Pulmonary artery endothelial cell (primary cell): ENCODE results near the gene ARPC1A. TPM values are rescaled to one million over a fixed set of nuclear protein-coding genes. Genes with fewer than 3 reads are reported as not detected.
"Not testable (repeated sequence)": the region's sequence is repeated elsewhere in the genome, so short reads cannot be mapped to it uniquely, and the experiment has no call there.

Experiments used
- DNase-seq: peaks from one replicate; pipeline ENCODE4 v3.0.0-alpha.2; 2011; ENCODE audit warnings: low read depth, low spot score
- total RNA-seq: library from RNA; depleted of rRNA; stranded (reverse); fragments of >200 nt; gene quantifications from 2 replicates; pipeline ENCODE4 v1.2.3, GENCODE V29; 2014

The ARPC1A gene
- total RNA-seq, 1 donor from 2014 or later = 272 TPM

DNA sequence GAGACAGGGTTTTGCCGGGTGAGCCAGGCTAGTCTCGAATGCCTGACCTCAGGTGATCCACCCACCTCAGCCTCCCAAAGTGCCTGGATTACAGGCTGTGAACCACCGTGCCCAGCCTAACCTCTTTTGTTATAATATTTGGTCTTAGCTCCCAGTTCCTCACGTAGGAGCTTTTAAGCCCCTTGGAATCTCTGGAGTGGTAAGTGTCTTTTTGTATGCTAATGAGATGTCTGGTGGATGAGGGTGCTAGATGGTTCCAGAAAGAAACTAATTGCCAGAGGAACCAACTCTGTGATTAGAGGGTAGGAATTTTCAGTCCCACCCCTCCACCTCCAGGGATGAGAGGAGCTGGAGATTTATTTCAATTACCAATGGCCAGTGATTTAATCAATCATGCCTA lies 5.3 kb upstream of the ARPC1A start:
- no peak for DNase-seq

DNA sequence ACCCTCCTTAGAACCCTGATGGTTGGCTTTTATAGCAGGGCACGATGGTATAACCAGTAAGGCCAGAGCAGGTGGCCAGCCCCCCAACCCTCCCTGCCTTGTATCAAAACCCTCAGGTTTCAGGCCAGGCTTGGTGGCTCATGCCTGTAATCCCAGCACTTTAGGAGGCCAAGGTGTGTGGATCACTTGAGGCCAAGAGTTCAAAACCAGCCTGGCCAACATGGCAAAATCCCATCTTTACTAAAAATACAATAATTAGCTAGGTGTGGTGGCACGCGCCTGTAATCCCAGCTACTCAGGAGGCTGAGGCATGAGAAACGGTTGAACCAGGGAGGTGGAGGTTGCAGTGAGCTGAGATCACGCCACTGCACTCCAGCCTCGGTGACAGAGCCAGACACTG lies 3.0 kb upstream of the ARPC1A start:
- not testable (repeated sequence) for DNase-seq

DNA sequence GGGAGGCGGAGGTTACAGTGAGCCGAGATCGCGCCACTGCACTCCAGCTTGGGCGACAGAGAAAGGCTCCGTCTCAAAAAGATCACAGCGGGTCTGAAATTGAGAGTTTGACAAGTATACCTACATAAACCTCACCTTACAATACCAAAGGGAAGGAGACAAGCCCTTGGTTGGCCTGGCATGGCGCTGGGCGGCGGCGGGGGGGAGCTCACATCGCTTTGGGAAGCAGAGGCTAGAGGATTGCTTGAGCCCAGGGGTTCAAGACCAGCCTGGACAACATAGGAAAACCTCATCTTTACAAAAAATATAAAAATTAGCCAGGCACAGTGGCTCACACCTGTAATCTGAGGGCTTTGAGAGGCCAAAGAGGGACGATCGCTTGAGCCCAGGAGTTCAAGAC lies 1.1 kb upstream of the ARPC1A start:
- DNase-seq = no peak

GRCh38 chr7:99325001-99325493 lies 651 bp upstream of the ARPC1A start:
- DNase-seq = no peak

DNA sequence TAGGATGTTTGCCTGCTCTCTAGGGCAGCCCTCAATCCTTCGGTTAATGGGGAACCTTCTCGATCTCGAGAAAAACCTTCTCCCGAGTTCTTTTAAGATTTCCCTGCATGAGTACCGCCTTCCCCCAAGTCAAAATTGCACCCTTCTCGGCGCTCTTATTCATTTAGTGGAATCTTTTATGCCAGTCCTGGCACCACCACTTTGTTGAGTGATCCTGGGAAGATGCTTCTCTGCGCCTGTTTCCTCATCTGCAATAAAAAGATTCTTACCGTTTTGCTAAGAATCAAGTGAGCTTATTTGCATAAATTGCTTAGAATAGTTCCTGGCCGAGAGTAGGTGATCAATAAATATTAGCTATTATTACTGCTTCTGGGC lies 697 bp downstream of the ARPC1A start:
- no peak for DNase-seq

DNA sequence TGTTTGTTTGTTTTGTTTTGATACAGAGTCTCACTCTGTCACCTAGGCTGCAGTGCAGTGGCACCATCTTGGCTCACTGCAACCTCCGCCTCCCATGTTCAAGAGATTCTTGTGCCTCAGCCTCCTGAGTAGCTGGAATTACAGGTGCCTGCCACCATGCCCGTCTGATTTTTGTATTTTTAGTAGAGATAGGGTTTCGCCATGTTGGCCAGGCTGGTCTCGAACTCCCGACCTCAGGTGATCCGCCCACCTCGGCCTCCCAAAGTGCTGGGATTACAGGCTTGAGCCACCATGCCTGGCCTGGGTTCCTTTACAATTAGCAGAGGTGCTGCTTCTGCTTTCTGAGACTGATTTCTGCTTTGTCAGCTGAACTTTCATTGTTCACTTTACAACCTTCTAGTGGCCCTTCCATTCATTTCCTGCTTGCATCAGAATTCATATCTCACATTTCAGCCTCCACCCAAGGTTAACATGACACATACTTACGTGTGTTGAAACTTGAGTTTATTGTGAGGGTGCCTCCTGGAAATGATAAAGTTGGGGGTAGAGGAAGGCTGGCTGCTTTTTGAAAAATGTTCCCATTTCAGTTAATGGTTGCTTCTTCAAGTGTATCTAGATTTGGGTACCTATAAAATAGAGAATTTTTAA lies 4.7 kb downstream of the ARPC1A start:
- peak; percentile 55 for DNase-seq

DNA sequence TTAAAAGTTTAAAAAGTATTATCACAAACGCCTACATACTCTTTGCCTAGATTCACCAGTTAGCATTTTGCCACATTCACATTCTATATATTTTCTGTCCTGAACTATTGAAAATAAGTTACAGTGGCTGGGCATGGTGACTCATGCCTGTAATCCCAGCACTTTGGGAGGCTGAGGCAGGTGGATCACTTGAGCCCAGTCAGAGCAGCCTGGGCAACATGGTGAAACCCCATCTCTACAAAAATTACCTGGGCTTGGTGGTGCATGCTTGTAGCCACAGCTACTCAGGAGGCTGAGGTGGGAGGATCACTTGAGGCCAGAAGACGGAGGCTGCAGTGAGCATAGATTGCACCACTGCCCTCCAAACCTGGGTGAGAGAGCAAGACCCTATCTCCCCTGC lies 5.3 kb downstream of the ARPC1A start:
- no peak for DNase-seq

DNA sequence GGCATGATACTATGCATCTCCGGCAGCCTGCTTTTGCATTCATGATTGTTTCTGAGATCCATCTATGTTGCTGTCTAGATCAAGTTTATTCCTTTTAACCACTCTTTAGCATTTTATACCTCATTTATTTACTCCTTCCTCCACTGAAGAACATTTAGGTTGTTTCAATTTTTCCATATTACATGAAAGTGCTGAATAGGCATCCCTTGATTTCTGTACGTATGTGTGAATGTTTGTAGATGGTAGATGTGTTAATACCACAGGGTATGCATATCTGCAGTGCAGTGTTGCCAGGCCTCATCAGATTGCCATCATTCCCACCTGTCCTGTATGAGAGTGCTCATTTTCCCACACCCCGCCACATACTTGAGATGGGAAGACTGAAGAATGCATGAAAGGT lies 13.9 kb downstream of the ARPC1A start:
- DNase-seq = no peak

DNA sequence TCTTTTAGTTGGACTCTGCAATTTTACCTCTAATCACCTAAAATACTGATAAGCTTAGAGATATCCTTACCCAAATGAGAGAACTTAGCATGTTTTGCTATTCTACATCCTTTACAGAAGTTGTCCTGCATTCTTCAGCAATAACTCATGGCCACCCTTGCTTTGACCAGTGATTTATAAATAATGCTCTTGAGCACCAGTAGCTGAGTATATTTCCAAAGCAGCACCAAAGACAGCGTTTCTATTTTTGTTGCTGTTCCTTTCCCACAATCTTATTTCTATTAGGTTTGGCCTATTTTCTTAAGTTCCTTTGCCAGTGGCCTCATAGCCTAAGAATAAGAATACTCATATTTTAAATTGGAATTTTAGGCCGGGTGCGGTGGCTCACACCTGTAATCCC lies 15.0 kb downstream of the ARPC1A start:
- no peak for DNase-seq

DNA sequence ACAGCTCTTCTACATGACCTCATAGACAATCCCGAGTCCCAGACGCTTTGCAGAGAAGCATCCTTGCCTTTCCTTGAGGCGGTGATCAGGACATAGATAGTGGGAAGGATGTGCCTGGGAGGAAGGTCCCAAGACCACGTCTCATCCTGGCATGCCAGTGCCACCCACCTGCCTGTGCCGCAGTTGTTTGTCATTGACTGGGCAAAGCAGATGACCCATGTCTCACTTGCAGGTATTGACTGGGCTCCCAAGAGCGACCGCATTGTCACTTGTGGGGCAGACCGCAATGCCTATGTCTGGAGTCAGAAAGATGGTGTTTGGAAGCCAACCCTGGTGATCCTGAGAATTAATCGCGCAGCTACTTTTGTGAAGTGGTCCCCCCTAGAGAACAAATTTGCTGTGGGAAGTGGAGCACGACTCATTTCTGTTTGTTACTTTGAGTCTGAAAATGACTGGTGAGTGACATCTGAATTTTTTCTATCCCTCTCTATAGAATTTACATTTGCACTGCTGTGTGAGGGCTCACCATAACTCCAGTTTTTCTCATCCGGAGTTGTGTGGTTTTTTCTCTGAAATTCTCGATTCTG lies 18.5 kb downstream of the ARPC1A start:
- no peak for DNase-seq

- not testable (repeated sequence) for DNase-seq
These were observed 24.9 kb downstream of the ARPC1A start for GRCh38 chr7:99350641-99351040.

GRCh38 chr7:99352247-99352646 lies 26.5 kb downstream of the ARPC1A start:
- DNase-seq = no peak

- no peak for DNase-seq
These were observed 29.4 kb downstream of the ARPC1A start for GRCh38 chr7:99355098-99355497.

GRCh38 chr7:99357701-99358490 lies 32.2 kb downstream of the ARPC1A start:
- DNase-seq = no peak

- not testable (repeated sequence) for DNase-seq
These were observed 32.8 kb downstream of the ARPC1A start for GRCh38 chr7:99358521-99358920.

- DNase-seq = no peak
These were observed 33.9 kb downstream of the ARPC1A start for GRCh38 chr7:99359465-99360154.

DNA sequence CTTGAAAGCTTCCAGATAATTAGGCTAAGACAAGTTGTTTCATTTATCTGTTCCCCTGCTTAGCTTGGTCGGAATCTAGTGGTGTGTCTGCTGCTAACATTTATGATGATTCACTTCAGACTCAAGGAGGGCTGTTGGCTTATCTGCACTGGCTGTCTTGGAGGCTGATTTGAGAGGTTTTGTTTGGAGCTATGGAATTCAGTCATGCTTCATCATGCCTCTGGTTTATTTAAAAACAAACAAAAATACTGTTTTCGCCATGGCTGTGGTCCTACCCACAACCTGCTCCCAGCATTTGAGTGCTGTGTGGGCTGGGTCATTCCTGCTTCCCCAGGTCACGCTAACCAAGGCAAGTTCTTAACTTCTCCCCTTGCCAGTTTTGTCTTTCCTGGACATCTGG lies 37.1 kb downstream of the ARPC1A start:
- no peak for DNase-seq

DNA sequence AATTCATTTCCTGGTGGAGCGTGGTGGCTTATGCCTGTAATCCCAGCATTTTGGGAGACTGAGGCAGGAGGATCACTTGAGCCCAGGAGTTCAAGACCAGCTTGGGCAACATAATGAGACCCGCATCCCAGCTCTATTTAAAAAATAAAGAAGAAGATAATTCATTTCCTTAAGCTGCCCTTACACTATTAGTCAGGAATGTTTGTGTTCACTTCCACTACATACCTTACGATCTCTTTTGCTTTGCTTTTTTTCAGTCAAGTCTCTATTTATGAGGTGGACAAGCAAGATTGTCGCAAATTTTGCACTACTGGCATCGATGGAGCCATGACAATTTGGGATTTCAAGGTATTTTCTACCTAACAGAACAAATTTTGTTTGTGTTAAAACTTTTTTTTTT lies 37.6 kb downstream of the ARPC1A start:
- DNase-seq = no peak

GRCh38 chr7:99365318-99366141 lies 39.8 kb downstream of the ARPC1A start:
- no peak for DNase-seq

DNA sequence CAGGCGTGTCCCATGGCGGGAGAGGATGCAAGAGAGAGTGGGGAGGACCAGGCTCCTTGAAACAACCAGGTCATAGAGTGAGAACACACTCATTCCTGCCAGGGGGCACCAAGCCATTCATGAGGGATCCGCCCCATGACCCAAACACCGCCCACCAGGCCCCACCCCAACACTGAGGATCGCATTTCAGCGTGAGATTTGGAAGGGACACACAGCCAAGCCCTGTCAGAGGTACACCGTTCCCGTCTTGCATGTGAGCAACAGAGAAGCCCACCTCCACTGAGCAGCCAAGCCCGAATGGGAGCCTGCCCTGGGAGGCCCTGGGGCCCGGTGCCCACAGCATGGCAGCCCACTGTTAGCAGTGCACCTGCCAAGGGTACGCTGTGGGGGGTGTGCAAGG lies 40.9 kb downstream of the ARPC1A start:
- no peak for DNase-seq

- DNase-seq = no peak
These were observed 43.2 kb downstream of the ARPC1A start for GRCh38 chr7:99368750-99369389.
